ENCODE data around the gene AIMP1.
"Not testable (repeated sequence)": the region's sequence is repeated elsewhere in the genome, so short reads cannot be mapped to it uniquely, and the experiment has no call there.

DNA sequence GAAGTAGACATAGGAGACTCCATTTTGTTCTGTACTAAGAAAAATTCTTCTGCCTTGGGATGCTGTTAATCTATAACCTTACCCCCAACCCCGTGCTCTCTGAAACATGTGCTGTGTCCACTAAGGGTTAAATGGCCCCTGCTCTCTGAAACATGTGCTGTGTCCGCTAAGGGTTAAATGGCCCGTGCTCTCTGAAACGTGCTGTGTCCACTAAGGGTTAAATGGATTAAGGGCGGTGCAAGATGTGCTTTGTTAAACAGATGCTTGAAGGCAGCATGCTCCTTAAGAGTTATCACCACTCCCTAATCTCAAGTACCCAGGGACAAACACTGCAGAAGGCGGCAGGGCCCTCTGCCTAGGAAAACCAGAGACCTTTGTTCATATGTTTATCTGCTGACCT, 5.5 kb downstream of the AIMP1 start:
- not testable (repeated sequence) for TF ChIP-seq ZNF501 (tag by site-specific recombination; IDR thresholded peaks at IDR 0.05); ZNF175 (tag by site-specific recombination; IDR thresholded peaks at IDR 0.05); ZNF214 (tag by site-specific recombination; IDR thresholded peaks at IDR 0.05; ENCODE audit: borderline replicate concordance); CTCF (tag by site-specific recombination; IDR thresholded peaks at IDR 0.05); GLIS1 (tag by site-specific recombination; IDR thresholded peaks at IDR 0.05); ZNF394 (tag by site-specific recombination; IDR thresholded peaks at IDR 0.05; ENCODE audit: borderline replicate concordance); ZNF792 (tag by site-specific recombination; IDR thresholded peaks at IDR 0.05); ZBTB7A (tag by site-specific recombination; IDR thresholded peaks at IDR 0.05; ENCODE audit: low read depth); ZNF184 (tag by site-specific recombination; IDR thresholded peaks at IDR 0.05); GFI1B (tag by site-specific recombination; IDR thresholded peaks at IDR 0.05); ZNF621 (tag by site-specific recombination; IDR thresholded peaks at IDR 0.05); SCRT1 (tag by site-specific recombination; IDR thresholded peaks at IDR 0.05; ENCODE audit: borderline replicate concordance)
- TF ChIP-seq, protein P1, sequence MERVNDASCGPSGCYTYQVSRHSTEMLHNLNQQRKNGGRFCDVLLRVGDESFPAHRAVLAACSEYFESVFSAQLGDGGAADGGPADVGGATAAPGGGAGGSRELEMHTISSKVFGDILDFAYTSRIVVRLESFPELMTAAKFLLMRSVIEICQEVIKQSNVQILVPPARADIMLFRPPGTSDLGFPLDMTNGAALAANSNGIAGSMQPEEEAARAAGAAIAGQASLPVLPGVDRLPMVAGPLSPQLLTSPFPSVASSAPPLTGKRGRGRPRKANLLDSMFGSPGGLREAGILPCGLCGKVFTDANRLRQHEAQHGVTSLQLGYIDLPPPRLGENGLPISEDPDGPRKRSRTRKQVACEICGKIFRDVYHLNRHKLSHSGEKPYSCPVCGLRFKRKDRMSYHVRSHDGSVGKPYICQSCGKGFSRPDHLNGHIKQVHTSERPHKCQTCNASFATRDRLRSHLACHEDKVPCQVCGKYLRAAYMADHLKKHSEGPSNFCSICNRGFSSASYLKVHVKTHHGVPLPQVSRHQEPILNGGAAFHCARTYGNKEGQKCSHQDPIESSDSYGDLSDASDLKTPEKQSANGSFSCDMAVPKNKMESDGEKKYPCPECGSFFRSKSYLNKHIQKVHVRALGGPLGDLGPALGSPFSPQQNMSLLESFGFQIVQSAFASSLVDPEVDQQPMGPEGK (tag by site-specific recombination; IDR thresholded peaks at IDR 0.05): not testable (repeated sequence)
